Sigmoid colon (tissue), 4 donors: ENCODE measurements around the gene MAST4.

Experiments
- EP300 ChIP-seq, 4 donors: sonication (generic); formaldehyde crosslinking; IDR thresholded peaks; one replicate each; pipeline ENCODE4 v1.6.1; 2017; ENCODE audit warnings: antibody characterized with exemption in 4 of 4
- POLR2A ChIP-seq, 2 donors: fragments of 450-650 bp; IDR thresholded peaks; one replicate each; pipeline ENCODE4 v1.6.1; 2016; ENCODE audit warnings: antibody characterized with exemption in 2 of 2, mild to moderate bottlenecking in 2 of 2, moderate library complexity in 2 of 2
- POLR2AphosphoS5 ChIP-seq, 4 donors: sonication (generic); formaldehyde crosslinking; IDR thresholded peaks; one replicate each; pipeline ENCODE4 v1.6.1; 2017; ENCODE audit warnings: antibody characterized with exemption in 4 of 4
- TF ChIP-seq, protein P1 (sequence below), 4 experiments: fragments of 450-650 bp in 3 of 4; fragments of 200-600 bp in 1 of 4; IDR thresholded peaks; one replicate each; pipeline ENCODE4 v1.5.1; 2016 to 2019; ENCODE audit warnings: antibody characterized with exemption in 4 of 4, mild to moderate bottlenecking in 3 of 4, moderate library complexity in 2 of 4

DNA sequence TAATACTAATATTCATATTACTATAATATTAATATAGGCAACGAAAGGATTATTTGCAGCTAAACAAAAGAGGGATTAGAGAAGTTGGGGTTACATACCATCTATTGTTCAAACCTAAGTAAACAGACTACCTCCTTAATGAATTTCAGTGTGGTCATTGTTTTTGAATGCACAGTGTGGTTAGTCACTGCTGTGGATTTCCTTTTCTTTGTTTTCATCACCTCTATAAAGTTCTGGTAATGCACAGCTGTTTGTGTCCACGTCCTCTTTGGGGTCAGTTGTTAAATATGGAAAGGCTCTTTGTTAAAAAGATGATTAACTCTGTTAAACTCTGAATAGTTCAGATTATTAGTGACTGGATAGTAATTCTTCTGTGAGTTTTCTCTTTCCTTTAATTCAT lies 233.6 kb downstream of the MAST4 start:
- TF ChIP-seq, protein P1, sequence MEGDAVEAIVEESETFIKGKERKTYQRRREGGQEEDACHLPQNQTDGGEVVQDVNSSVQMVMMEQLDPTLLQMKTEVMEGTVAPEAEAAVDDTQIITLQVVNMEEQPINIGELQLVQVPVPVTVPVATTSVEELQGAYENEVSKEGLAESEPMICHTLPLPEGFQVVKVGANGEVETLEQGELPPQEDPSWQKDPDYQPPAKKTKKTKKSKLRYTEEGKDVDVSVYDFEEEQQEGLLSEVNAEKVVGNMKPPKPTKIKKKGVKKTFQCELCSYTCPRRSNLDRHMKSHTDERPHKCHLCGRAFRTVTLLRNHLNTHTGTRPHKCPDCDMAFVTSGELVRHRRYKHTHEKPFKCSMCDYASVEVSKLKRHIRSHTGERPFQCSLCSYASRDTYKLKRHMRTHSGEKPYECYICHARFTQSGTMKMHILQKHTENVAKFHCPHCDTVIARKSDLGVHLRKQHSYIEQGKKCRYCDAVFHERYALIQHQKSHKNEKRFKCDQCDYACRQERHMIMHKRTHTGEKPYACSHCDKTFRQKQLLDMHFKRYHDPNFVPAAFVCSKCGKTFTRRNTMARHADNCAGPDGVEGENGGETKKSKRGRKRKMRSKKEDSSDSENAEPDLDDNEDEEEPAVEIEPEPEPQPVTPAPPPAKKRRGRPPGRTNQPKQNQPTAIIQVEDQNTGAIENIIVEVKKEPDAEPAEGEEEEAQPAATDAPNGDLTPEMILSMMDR (IDR thresholded peaks at IDR 0.05): no peak
- TF ChIP-seq POLR2A (IDR thresholded peaks at IDR 0.05): no peak
- no peak for TF ChIP-seq POLR2AphosphoS5 (IDR thresholded peaks at IDR 0.05)
- no peak for TF ChIP-seq EP300 (IDR thresholded peaks at IDR 0.05)
